Cardiac muscle cell (in vitro differentiated cells and primary cell): ENCODE measurements around the gene ACP4. TPM values are rescaled to one million over a fixed set of nuclear protein-coding genes. Genes with fewer than 3 reads are reported as not detected.

Experiments
- DNase-seq, 2 donors: peaks; one replicate each; pipeline versions ENCODE4 v3.0.0 to v3.0.0-alpha.2; 2010 to 2017; ENCODE audit warnings: low read depth in 1 of 2, low spot score in 1 of 2
- H3K27ac ChIP-seq: fragments of 200-600 bp; sonication (generic); 2 replicates; pipeline ENCODE4 v1.5.1; 2016
- H3K27me3 ChIP-seq: fragments of 200-600 bp; sonication (generic); 2 replicates; pipeline ENCODE4 v1.6.0; 2016; ENCODE audit warnings: control low read depth
- H3K36me3 ChIP-seq: fragments of 200-600 bp; sonication (generic); 2 replicates; pipeline ENCODE4 v1.5.1; 2016; ENCODE audit warnings: control low read depth
- H3K4me1 ChIP-seq: fragments of 200-600 bp; sonication (generic); 2 replicates; pipeline ENCODE4 v1.8.1; 2017; ENCODE audit warnings: low read depth, mild to moderate bottlenecking, mixed run types
- H3K4me3 ChIP-seq: fragments of 200-600 bp; sonication (generic); 2 replicates; pipeline ENCODE4 v1.5.1; 2016; ENCODE audit warnings: mild to moderate bottlenecking
- H3K9me3 ChIP-seq: fragments of 200-600 bp; sonication (generic); 2 replicates; pipeline ENCODE4 v1.5.1; 2017; ENCODE audit warnings: low read depth, mild to moderate bottlenecking, control low read depth
- CTCF ChIP-seq: IDR thresholded peaks from 2 replicates; pipeline ENCODE4 v1.5.1; 2012; ENCODE audit warnings: low read depth, mild to moderate bottlenecking, low read length
- polyA plus RNA-seq: library from polyadenylated mRNA; unstranded; fragments of >200 nt; fragmentation: Nextera tagmentation; extraction: Ambion mirVana; gene quantifications from 2 replicates; pipeline ENCODE4 v1.2.1, GENCODE V29; 2016
- total RNA-seq: library from RNA; depleted of rRNA; stranded (reverse); fragments of >200 nt; gene quantifications from 2 replicates; pipeline ENCODE4 v1.2.3, GENCODE V29; 2016

Gene ACP4
- total and polyA plus RNA-seq, 2 experiments from 2014 or later = 0.23 TPM; not detected in 1

- Histone ChIP-seq H3K4me1 (no peaks in the 10 kb centered on the region), H3K36me3 (no peaks in the 10 kb centered on the region), H3K27me3 (peaks cover 3% of the 10 kb centered on the region), H3K27ac (no peak within 1 kb of the TSS), H3K4me3 (no peak within 1 kb of the TSS), H3K9me3 (no peaks in the 10 kb centered on the region)
- no peak for TF ChIP-seq CTCF
- DNase-seq = no peak
These were observed 43.0 kb downstream of the ACP4 start, which contains the start of gene KLK15 for GRCh38 chr19:50833117-50833801. KLK15 (minus strand) TSS chr19:50833574; CDS start chr19:50831492, 2,082 bp downstream.

GRCh38 chr19:50833802-50834167 lies 43.6 kb downstream of the ACP4 start:
- Histone ChIP-seq H3K4me3 (no peak overlapping the region), H3K27me3 (no peaks in the 10 kb centered on the region)
- no peak for TF ChIP-seq CTCF

GRCh38 chr19:50835103-50835784 lies 45.0 kb downstream of the ACP4 start:
- H3K4me1 ChIP-seq = no peaks in the 10 kb centered on the region
- no peak for TF ChIP-seq CTCF
- peaks cover 5% of the 10 kb centered on the region for H3K27me3 ChIP-seq
- H3K4me3 ChIP-seq = peak overlapping the region; percentile 50
- H3K36me3 ChIP-seq = no peaks in the 10 kb centered on the region
- peak; percentile 27 to 29 for DNase-seq
- H3K27ac ChIP-seq = no peak overlapping the region
- no peaks in the 10 kb centered on the region for H3K9me3 ChIP-seq

More at GRCh38 chr19:50833802-50834167, 43.6 kb downstream of the ACP4 start:
- no peak for DNase-seq
- no peak overlapping the region for H3K27ac ChIP-seq
- H3K36me3 ChIP-seq = no peaks in the 10 kb centered on the region
- no peaks in the 10 kb centered on the region for H3K9me3 ChIP-seq
- no peaks in the 10 kb centered on the region for H3K4me1 ChIP-seq

GRCh38 chr19:50835785-50836542 lies 45.7 kb downstream of the ACP4 start:
- no peaks in the 10 kb centered on the region for H3K4me1 ChIP-seq
- H3K4me3 ChIP-seq = peak overlapping the region; percentile 50
- TF ChIP-seq CTCF = no peak
- no peaks in the 10 kb centered on the region for H3K36me3 ChIP-seq
- no peaks in the 10 kb centered on the region for H3K9me3 ChIP-seq
- no peak overlapping the region for H3K27ac ChIP-seq
- H3K27me3 ChIP-seq = peaks cover 10% of the 10 kb centered on the region
- peak; percentile 67 to 86 for DNase-seq

- peaks cover 17% of the 10 kb centered on the region for H3K27me3 ChIP-seq
These were observed 46.5 kb downstream of the ACP4 start for GRCh38 chr19:50836543-50837195.

More at GRCh38 chr19:50836543-50837195, 46.5 kb downstream of the ACP4 start:
- Histone ChIP-seq H3K4me1 (no peaks in the 10 kb centered on the region), H3K36me3 (no peaks in the 10 kb centered on the region), H3K9me3 (no peaks in the 10 kb centered on the region), H3K4me3 (no peak overlapping the region), H3K27ac (no peak overlapping the region)
- TF ChIP-seq CTCF = no peak
- DNase-seq = no peak
